Measurements from ENCODE around the gene CORO2A. TPM values are rescaled to one million over a fixed set of nuclear protein-coding genes. Genes with fewer than 3 reads are reported as not detected.
A peak's percentile ranks its signal among the peaks of the same experiment; 100 is the strongest.
"Not testable (repeated sequence)": the region's sequence is repeated elsewhere in the genome, so short reads cannot be mapped to it uniquely, and the experiment has no call there.

Gene CORO2A
- total RNA-seq, 1 experiment from 2014 or later: 12.5 TPM

GRCh38 chr9:98117097-98117496 lies 75.3 kb downstream of the CORO2A start:
- not testable (repeated sequence) for DNase-seq (ENCODE audit: low spot score)

- no peak for DNase-seq (ENCODE audit: low spot score)
Measured at GRCh38 chr9:98109052-98109451, 83.4 kb downstream of the CORO2A start.

GRCh38 chr9:98108531-98109031 lies 83.9 kb downstream of the CORO2A start:
- no peak for DNase-seq (ENCODE audit: low spot score)

GRCh38 chr9:98107926-98108325 lies 84.5 kb downstream of the CORO2A start:
- DNase-seq (ENCODE audit: low spot score): no peak

- no peak for DNase-seq (ENCODE audit: low spot score)
Measured at GRCh38 chr9:98105006-98105405, 87.4 kb downstream of the CORO2A start.

GRCh38 chr9:98104445-98104881 lies 88.0 kb downstream of the CORO2A start:
- no peak for DNase-seq (ENCODE audit: low spot score)

- no peak for DNase-seq (ENCODE audit: low spot score)
Measured at GRCh38 chr9:98101868-98102273, 90.6 kb downstream of the CORO2A start.

GRCh38 chr9:98101416-98101815 lies 91.0 kb downstream of the CORO2A start:
- DNase-seq (ENCODE audit: low spot score): no peak

GRCh38 chr9:98100456-98100855 lies 92.0 kb downstream of the CORO2A start:
- DNase-seq (ENCODE audit: low spot score): no peak

- DNase-seq (ENCODE audit: low spot score): no peak
Measured at GRCh38 chr9:98099898-98100297, 92.5 kb downstream of the CORO2A start.

GRCh38 chr9:98099346-98099745 lies 93.1 kb downstream of the CORO2A start:
- DNase-seq (ENCODE audit: low spot score): no peak

GRCh38 chr9:98097836-98098235 lies 94.6 kb downstream of the CORO2A start:
- DNase-seq (ENCODE audit: low spot score): no peak

- DNase-seq (ENCODE audit: low spot score): no peak
Measured at GRCh38 chr9:98096091-98096490, 96.3 kb downstream of the CORO2A start.

GRCh38 chr9:98095401-98095800 lies 97.0 kb downstream of the CORO2A start:
- DNase-seq (ENCODE audit: low spot score): no peak

- DNase-seq (ENCODE audit: low spot score): no peak
Measured at GRCh38 chr9:98094851-98095250, 97.6 kb downstream of the CORO2A start.

- no peak for DNase-seq (ENCODE audit: low spot score)
Measured at GRCh38 chr9:98094316-98094715, 98.1 kb downstream of the CORO2A start.

- no peak for DNase-seq (ENCODE audit: low spot score)
Measured at GRCh38 chr9:98092613-98092931, 99.9 kb downstream of the CORO2A start.

GRCh38 chr9:98091735-98092612 lies 100.5 kb downstream of the CORO2A start:
- peak; percentile 46 for DNase-seq (ENCODE audit: low spot score)

- not testable (repeated sequence) for DNase-seq (ENCODE audit: low spot score)
Measured at GRCh38 chr9:98090674-98091073, 101.8 kb downstream of the CORO2A start.

GRCh38 chr9:98087420-98088354 lies 104.8 kb downstream of the CORO2A start:
- no peak for DNase-seq (ENCODE audit: low spot score)

- DNase-seq (ENCODE audit: low spot score): no peak
Measured at GRCh38 chr9:98086461-98086860, 106.0 kb downstream of the CORO2A start.

- peak; percentile 47 for DNase-seq (ENCODE audit: low spot score)
Measured at GRCh38 chr9:98085944-98086343, 106.5 kb downstream of the CORO2A start.

Data from A172 (cell line).